HCT116 (cell line): ENCODE data around the gene BPIFB3.

ENCODE experiments used
- CBX3 ChIP-seq: IDR thresholded peaks from 2 replicates; pipeline ENCODE4 v1.6.1; 2012; ENCODE audit warnings: low read depth
- CEBPB ChIP-seq: IDR thresholded peaks from 2 replicates; pipeline ENCODE4 v1.6.1; 2012; ENCODE audit warnings: low read depth
- ELF1 ChIP-seq: IDR thresholded peaks from 2 replicates; pipeline ENCODE4 v1.6.1; 2012; ENCODE audit warnings: low read depth, borderline replicate concordance
- POLR2A ChIP-seq: IDR thresholded peaks from 2 replicates; pipeline ENCODE4 v1.7.0; 2011; ENCODE audit warnings: borderline replicate concordance; ENCODE audit not compliant: insufficient read depth, insufficient read length; ENCODE audit errors: extremely low read depth
- POLR2AphosphoS5 ChIP-seq: IDR thresholded peaks from 2 replicates; pipeline ENCODE4 v1.6.1; 2011; ENCODE audit warnings: mild to moderate bottlenecking, low read depth, low read length, moderate library complexity
- ZNF274 ChIP-seq: fragments of 200-500 bp; sonication (Bioruptor generic); IDR thresholded peaks from 2 replicates; pipeline ENCODE4 v1.6.1; 2014; ENCODE audit warnings: mild to moderate bottlenecking, low read depth, low read length, inconsistent platforms
- TF ChIP-seq, protein P1 (sequence below): IDR thresholded peaks from 2 replicates; pipeline ENCODE4 v1.6.1; 2012
- TF ChIP-seq, protein P2 (sequence below): IDR thresholded peaks from 2 replicates; pipeline ENCODE4 v1.6.1; 2012
- TF ChIP-seq, protein P3 (sequence below), 3 experiments: fragments of 200-600 bp in 1 of 3; sonication (generic) in 1 of 3; IDR thresholded peaks in 2 of 3; conservative IDR thresholded peaks in 1 of 3; 2 replicates each; pipeline ENCODE4 v1.5.1; 2012 to 2017; ENCODE audit warnings: low read depth in 2 of 3, low read length in 2 of 3, antibody characterized with exemption in 1 of 3, borderline replicate concordance in 1 of 3, control low read depth in 1 of 3, mild to moderate bottlenecking in 1 of 3, mixed read lengths in 1 of 3, mixed run types in 1 of 3, moderate library complexity in 1 of 3; ENCODE audit not compliant: insufficient read depth in 1 of 3

DNA sequence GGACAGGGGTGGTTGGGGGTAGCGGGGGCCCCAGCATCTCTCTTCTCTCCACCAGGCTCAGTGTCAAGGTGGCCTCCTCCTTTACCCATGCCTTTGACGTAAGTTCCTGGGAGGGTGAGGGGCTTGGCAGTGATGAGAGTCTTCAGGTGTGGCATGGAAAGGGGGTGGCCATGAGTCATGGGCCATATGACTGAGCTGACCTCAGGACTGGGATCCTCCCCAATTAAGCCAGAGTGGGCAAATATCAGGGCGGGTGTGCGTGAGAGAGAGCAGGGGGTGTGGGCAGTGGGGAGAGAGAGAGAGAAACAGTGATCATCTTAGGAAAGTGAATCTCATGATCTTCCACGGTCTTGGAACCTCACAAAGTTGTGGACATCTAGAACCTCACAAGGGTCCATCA, 17.5 kb downstream of the BPIFB3 start:
- TF ChIP-seq ZNF274 = no peak
- TF ChIP-seq, protein P1, sequence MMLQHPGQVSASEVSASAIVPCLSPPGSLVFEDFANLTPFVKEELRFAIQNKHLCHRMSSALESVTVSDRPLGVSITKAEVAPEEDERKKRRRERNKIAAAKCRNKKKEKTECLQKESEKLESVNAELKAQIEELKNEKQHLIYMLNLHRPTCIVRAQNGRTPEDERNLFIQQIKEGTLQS = no peak
- TF ChIP-seq, protein P2, sequence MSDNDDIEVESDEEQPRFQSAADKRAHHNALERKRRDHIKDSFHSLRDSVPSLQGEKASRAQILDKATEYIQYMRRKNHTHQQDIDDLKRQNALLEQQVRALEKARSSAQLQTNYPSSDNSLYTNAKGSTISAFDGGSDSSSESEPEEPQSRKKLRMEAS = no peak
- TF ChIP-seq CBX3 = no peak
- no peak for TF ChIP-seq POLR2A
- no peak for TF ChIP-seq ELF1
- TF ChIP-seq, protein P3, sequence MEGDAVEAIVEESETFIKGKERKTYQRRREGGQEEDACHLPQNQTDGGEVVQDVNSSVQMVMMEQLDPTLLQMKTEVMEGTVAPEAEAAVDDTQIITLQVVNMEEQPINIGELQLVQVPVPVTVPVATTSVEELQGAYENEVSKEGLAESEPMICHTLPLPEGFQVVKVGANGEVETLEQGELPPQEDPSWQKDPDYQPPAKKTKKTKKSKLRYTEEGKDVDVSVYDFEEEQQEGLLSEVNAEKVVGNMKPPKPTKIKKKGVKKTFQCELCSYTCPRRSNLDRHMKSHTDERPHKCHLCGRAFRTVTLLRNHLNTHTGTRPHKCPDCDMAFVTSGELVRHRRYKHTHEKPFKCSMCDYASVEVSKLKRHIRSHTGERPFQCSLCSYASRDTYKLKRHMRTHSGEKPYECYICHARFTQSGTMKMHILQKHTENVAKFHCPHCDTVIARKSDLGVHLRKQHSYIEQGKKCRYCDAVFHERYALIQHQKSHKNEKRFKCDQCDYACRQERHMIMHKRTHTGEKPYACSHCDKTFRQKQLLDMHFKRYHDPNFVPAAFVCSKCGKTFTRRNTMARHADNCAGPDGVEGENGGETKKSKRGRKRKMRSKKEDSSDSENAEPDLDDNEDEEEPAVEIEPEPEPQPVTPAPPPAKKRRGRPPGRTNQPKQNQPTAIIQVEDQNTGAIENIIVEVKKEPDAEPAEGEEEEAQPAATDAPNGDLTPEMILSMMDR (IDR thresholded peaks at IDR 0.05 in 2 of 3, conservative IDR thresholded peaks at IDR 0.05 in 1 of 3; ENCODE audit: borderline replicate concordance in 1 of 3, insufficient read depth in 1 of 3, low read depth in 2 of 3, low read length in 2 of 3) = no peak
- no peak for TF ChIP-seq CEBPB
- no peak for TF ChIP-seq POLR2AphosphoS5
